Stimulated activated CD8-positive, alpha-beta memory T cell treated with anti-CD3 and anti-CD28 coated beads, Interleukin-12 subunit alpha, Interleukin-12 subunit beta, amount 100 ng/mL, for 24 hours (primary cell): Measurements from ENCODE around the gene OR2A2.
"Not testable (repeated sequence)": the region's sequence is repeated elsewhere in the genome, so short reads cannot be mapped to it uniquely, and the experiment has no call there.

Experiments
- DNase-seq: peaks from one replicate; pipeline ENCODE4 v3.0.0-alpha.2; 2020; ENCODE audit errors: extremely low read depth

The OR2A2 gene

GRCh38 chr7:144109283-144109682, at the start of gene OR2A2:
TSS of gene OR2A2 (plus strand) at chr7:144109583. CDS start at chr7:144109583, 0 bp downstream.
- no peak for DNase-seq

- DNase-seq: no peak
Observed at GRCh38 chr7:144063710-144064109, 45.7 kb upstream of the OR2A2 start.

- DNase-seq: no peak
Observed at GRCh38 chr7:144069511-144069910, 39.9 kb upstream of the OR2A2 start, which contains the start of gene OR2A25. TSS of gene OR2A25 (plus strand) at chr7:144069811. CDS start at chr7:144074220, 4,409 bp downstream.

- DNase-seq: no peak
Observed at GRCh38 chr7:144069953-144070352, 39.4 kb upstream of the OR2A2 start.

- DNase-seq: no peak
Observed at GRCh38 chr7:144074374-144074773, 35.0 kb upstream of the OR2A2 start.

GRCh38 chr7:144085978-144086377, 23.4 kb upstream of the OR2A2 start, which contains the start of gene OR2A12:
TSS of gene OR2A12 (plus strand) at chr7:144086278. CDS start at chr7:144095108, 8,830 bp downstream.
- DNase-seq: no peak

- no peak for DNase-seq
Observed at GRCh38 chr7:144086730-144087129, 22.7 kb upstream of the OR2A2 start.

- no peak for DNase-seq
Observed at GRCh38 chr7:144087230-144087629, 22.2 kb upstream of the OR2A2 start.

GRCh38 chr7:144090667-144091066, 18.7 kb upstream of the OR2A2 start:
- DNase-seq: no peak

GRCh38 chr7:144098776-144099175, 10.6 kb upstream of the OR2A2 start:
- DNase-seq: no peak

GRCh38 chr7:144100607-144101006, 8.8 kb upstream of the OR2A2 start:
- no peak for DNase-seq

GRCh38 chr7:144102041-144102440, 7.3 kb upstream of the OR2A2 start:
- DNase-seq: no peak

- DNase-seq: no peak
Observed at GRCh38 chr7:144105211-144105610, 4.2 kb upstream of the OR2A2 start.

- DNase-seq: no peak
Observed at GRCh38 chr7:144110272-144110671, 889 bp downstream of the OR2A2 start.

- no peak for DNase-seq
Observed at GRCh38 chr7:144113651-144114050, 4.3 kb downstream of the OR2A2 start.

- no peak for DNase-seq
Observed at GRCh38 chr7:144118341-144118740, 9.0 kb downstream of the OR2A2 start.

- DNase-seq: no peak
Observed at GRCh38 chr7:144122876-144123275, 13.5 kb downstream of the OR2A2 start, which contains the start of gene OR2A14. TSS of gene OR2A14 (plus strand) at chr7:144123176. CDS start at chr7:144129113, 5,937 bp downstream.

- DNase-seq: peak; percentile 72
Observed at GRCh38 chr7:144127714-144128334, 18.4 kb downstream of the OR2A2 start.

- not testable (repeated sequence) for DNase-seq
Observed at GRCh38 chr7:144129601-144130000, 20.2 kb downstream of the OR2A2 start.

- no peak for DNase-seq
Observed at GRCh38 chr7:144130730-144131129, 21.3 kb downstream of the OR2A2 start.

GRCh38 chr7:144132262-144132661, 22.9 kb downstream of the OR2A2 start:
- DNase-seq: no peak

- DNase-seq: no peak
Observed at GRCh38 chr7:144133307-144133706, 23.9 kb downstream of the OR2A2 start.

GRCh38 chr7:144134116-144134515, 24.7 kb downstream of the OR2A2 start:
- DNase-seq: no peak

- no peak for DNase-seq
Observed at GRCh38 chr7:144137501-144137900, 28.1 kb downstream of the OR2A2 start.
